Keratinocyte (primary cell): ENCODE data around the gene GNMT. TPM values are rescaled to one million over a fixed set of nuclear protein-coding genes. Genes with fewer than 3 reads are reported as not detected.

ENCODE experiments used
- DNase-seq: peaks from one replicate; pipeline ENCODE4 v3.0.0-alpha.2; 2011; ENCODE audit warnings: low read depth, missing footprints, low spot score
- FAIRE-seq: peaks from 2 replicates; lab custom pipeline; 2011; peaks lifted over from hg19 to GRCh38; lab: Jason Lieb, UNC
- H2AFZ ChIP-seq: 2 replicates; pipeline ENCODE4 v1.6.0; 2012; ENCODE audit warnings: low read length, control low read depth, inconsistent platforms; ENCODE audit not compliant: control insufficient read depth
- H3K27ac ChIP-seq: 2 replicates; pipeline ENCODE4 v1.5.1; 2011; ENCODE audit warnings: low read length; ENCODE audit not compliant: control insufficient read depth, insufficient read depth
- H3K27me3 ChIP-seq: 3 replicates; pipeline ENCODE4 v1.6.0; 2011; ENCODE audit warnings: low read length; ENCODE audit not compliant: control insufficient read depth, insufficient read depth; ENCODE audit errors: extremely low read depth
- H3K36me3 ChIP-seq, 2 experiments: 2 replicates in 1 of 2; 3 replicates in 1 of 2; pipeline ENCODE4 v1.5.1; 2011; ENCODE audit warnings: low read length in 2 of 2, mild to moderate bottlenecking in 1 of 2; ENCODE audit not compliant: control insufficient read depth in 2 of 2, insufficient read depth in 2 of 2; ENCODE audit errors: extremely low read depth in 1 of 2
- H3K4me1 ChIP-seq: 3 replicates; pipeline ENCODE4 v1.5.1; 2011; ENCODE audit warnings: low read length; ENCODE audit not compliant: control insufficient read depth, insufficient read depth; ENCODE audit errors: extremely low read depth
- H3K4me2 ChIP-seq: 3 replicates; pipeline ENCODE4 v1.6.0; 2011; ENCODE audit warnings: low read depth, low read length; ENCODE audit not compliant: control insufficient read depth, insufficient read depth; ENCODE audit errors: extremely low read depth
- H3K4me3 ChIP-seq, 3 experiments: fragments of 200-600 bp in 1 of 3; sonication (generic) in 1 of 3; 2 replicates in 2 of 3; 3 replicates in 1 of 3; pipeline ENCODE4 v1.5.1; 2011 to 2016; ENCODE audit warnings: low read length in 3 of 3, mild to moderate bottlenecking in 3 of 3, control low read depth in 2 of 3, inconsistent platforms in 1 of 3, low read depth in 1 of 3, mixed read lengths in 1 of 3, mixed run types in 1 of 3, moderate library complexity in 1 of 3; ENCODE audit not compliant: control insufficient read depth in 2 of 3, insufficient read depth in 2 of 3; ENCODE audit errors: extremely low read depth in 1 of 3
- H3K79me2 ChIP-seq: 2 replicates; pipeline ENCODE4 v1.6.0; 2012; ENCODE audit warnings: low read length; ENCODE audit not compliant: control insufficient read depth, insufficient read depth
- H3K9ac ChIP-seq: 3 replicates; pipeline ENCODE4 v1.6.0; 2011; ENCODE audit warnings: low read length; ENCODE audit not compliant: control insufficient read depth, insufficient read depth; ENCODE audit errors: extremely low read depth
- H3K9me1 ChIP-seq: 3 replicates; pipeline ENCODE4 v1.6.0; 2011; ENCODE audit warnings: low read length; ENCODE audit not compliant: control insufficient read depth, insufficient read depth; ENCODE audit errors: extremely low read depth
- H3K9me3 ChIP-seq: 2 replicates; pipeline ENCODE4 v1.5.1; 2012; ENCODE audit warnings: low read depth, low read length; ENCODE audit not compliant: control insufficient read depth
- H4K20me1 ChIP-seq: 3 replicates; pipeline ENCODE4 v1.6.0; 2011; ENCODE audit warnings: low read length; ENCODE audit not compliant: control insufficient read depth, insufficient read depth; ENCODE audit errors: extremely low read depth
- EZH2 ChIP-seq: IDR thresholded peaks from one replicate; pipeline ENCODE4 v1.6.1; 2012; ENCODE audit warnings: inconsistent platforms, mild to moderate bottlenecking, low read length, moderate library complexity
- dilution Hi-C: fragments of 300-500 bp; cut with MboI; formaldehyde crosslinking; loops from one replicate; pipeline ENCODE4 v1.7.0; 2020; ENCODE audit warnings: low sequenced_read_pairs; ENCODE audit not compliant: extremely low pct_ligation_motif_present
- polyA plus RNA-seq, 5 experiments: library from polyadenylated mRNA; depleted of rRNA in 3 of 5; stranded (reverse) in 3 of 5; stranded (forward) in 1 of 5; unstranded in 1 of 5; fragments of >200 nt; gene quantifications; 1 replicate in 1 of 5; 2 replicates in 3 of 5; 3 replicates in 1 of 5; pipeline versions ENCODE4 v1.2.1 to v1.2.3, GENCODE V29; 2011 to 2012; ENCODE audit warnings: missing spikeins in 2 of 5, low read depth in 1 of 5, low replicate concordance in 1 of 5
- TF ChIP-seq, protein P1 (sequence below), 3 experiments: IDR thresholded peaks in 1 of 3; conservative IDR thresholded peaks in 1 of 3; optimal IDR thresholded peaks in 1 of 3; 2 replicates in 2 of 3; 3 replicates in 1 of 3; pipeline versions ENCODE3 to v1.5.1; 2011; ENCODE audit warnings: low read length in 3 of 3, mild to moderate bottlenecking in 3 of 3, moderate library complexity in 2 of 3, control low read depth in 1 of 3, inconsistent platforms in 1 of 3; ENCODE audit not compliant: insufficient read depth in 2 of 3; ENCODE audit errors: extremely low read depth in 1 of 3

The GNMT gene
- polyA plus RNA-seq, 1 donor (not counting 4 experiments of a cell fraction or from before 2014, with no cell fraction given), result 0.08 TPM

- Histone ChIP-seq H3K36me3 (no peaks in the 10 kb centered on the region), H3K9me1 (no peaks in the 10 kb centered on the region), H2AFZ (no peak overlapping the region), H3K4me1 (peaks cover 3% of the 10 kb centered on the region), H4K20me1 (no peaks in the 10 kb centered on the region), H3K9me3 (no peaks in the 10 kb centered on the region), H3K27me3 (peaks cover 4% of the 10 kb centered on the region), H3K9ac (no peak overlapping the region), H3K4me2 (no peak overlapping the region), H3K27ac (no peak overlapping the region), H3K79me2 (no peaks in the 10 kb centered on the region), H3K4me3 (no peak overlapping the region)
- DNase-seq (no peak), FAIRE-seq (no peak)
- dilution Hi-C loops, result no loop called here
- TF ChIP-seq, protein P1, sequence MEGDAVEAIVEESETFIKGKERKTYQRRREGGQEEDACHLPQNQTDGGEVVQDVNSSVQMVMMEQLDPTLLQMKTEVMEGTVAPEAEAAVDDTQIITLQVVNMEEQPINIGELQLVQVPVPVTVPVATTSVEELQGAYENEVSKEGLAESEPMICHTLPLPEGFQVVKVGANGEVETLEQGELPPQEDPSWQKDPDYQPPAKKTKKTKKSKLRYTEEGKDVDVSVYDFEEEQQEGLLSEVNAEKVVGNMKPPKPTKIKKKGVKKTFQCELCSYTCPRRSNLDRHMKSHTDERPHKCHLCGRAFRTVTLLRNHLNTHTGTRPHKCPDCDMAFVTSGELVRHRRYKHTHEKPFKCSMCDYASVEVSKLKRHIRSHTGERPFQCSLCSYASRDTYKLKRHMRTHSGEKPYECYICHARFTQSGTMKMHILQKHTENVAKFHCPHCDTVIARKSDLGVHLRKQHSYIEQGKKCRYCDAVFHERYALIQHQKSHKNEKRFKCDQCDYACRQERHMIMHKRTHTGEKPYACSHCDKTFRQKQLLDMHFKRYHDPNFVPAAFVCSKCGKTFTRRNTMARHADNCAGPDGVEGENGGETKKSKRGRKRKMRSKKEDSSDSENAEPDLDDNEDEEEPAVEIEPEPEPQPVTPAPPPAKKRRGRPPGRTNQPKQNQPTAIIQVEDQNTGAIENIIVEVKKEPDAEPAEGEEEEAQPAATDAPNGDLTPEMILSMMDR (optimal IDR thresholded peaks at IDR 0.05 in 1 of 3, IDR thresholded peaks at IDR 0.05 in 1 of 3, conservative IDR thresholded peaks at IDR 0.05 in 1 of 3; ENCODE audit: extremely low read depth in 1 of 3, insufficient read depth in 2 of 3, low read length in 3 of 3), result no peak
- no peak for TF ChIP-seq EZH2
Observed at GRCh38 chr6:42916288-42916687, 44.3 kb upstream of the GNMT start.

DNA sequence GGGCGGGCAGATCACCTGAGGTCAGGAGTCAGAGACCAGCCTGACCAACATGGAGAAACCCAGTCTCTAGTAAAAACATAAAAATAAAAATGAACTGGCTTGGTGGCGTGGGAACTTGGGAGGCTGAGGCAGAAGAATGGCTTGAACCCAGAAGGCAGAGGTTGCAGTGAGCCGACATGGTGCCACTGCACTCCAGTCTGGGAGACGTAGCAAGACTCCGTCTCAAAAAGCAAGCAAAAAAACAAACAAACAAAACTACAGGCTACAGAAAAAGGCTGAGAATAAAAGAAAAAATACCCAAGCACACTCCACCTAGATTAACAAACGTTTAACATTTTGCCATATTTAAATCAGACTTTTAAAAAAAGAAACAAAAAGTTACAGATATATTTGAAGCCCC, 38.8 kb upstream of the GNMT start:
- no peaks in the 10 kb centered on the region for H4K20me1 ChIP-seq
- dilution Hi-C loops, result no loop called here
- FAIRE-seq, result no peak
- TF ChIP-seq, protein P1 (optimal IDR thresholded peaks at IDR 0.05 in 1 of 3, IDR thresholded peaks at IDR 0.05 in 1 of 3, conservative IDR thresholded peaks at IDR 0.05 in 1 of 3; ENCODE audit: extremely low read depth in 1 of 3, insufficient read depth in 2 of 3, low read length in 3 of 3), result no peak
- TF ChIP-seq EZH2, result no peak
- H3K4me2 ChIP-seq, result no peak overlapping the region
- no peaks in the 10 kb centered on the region for H3K27me3 ChIP-seq
- no peak for DNase-seq
- no peak overlapping the region for H2AFZ ChIP-seq
- H3K4me1 ChIP-seq, result peaks cover 3% of the 10 kb centered on the region
- H3K27ac ChIP-seq, result no peak overlapping the region
- H3K79me2 ChIP-seq, result no peaks in the 10 kb centered on the region
- no peaks in the 10 kb centered on the region for H3K9me1 ChIP-seq
- H3K9ac ChIP-seq, result no peak overlapping the region
- H3K9me3 ChIP-seq, result no peaks in the 10 kb centered on the region
- no peaks in the 10 kb centered on the region for H3K36me3 ChIP-seq
- no peak overlapping the region for H3K4me3 ChIP-seq
